ENCODE measurements around the gene EEIG1. TPM values are rescaled to one million over a fixed set of nuclear protein-coding genes. Genes with fewer than 3 reads are reported as not detected.

EEIG1 gene
- total RNA-seq, 4 donors from 2014 or later = 33.9 to 53.8 (median 50.2) TPM

DNA sequence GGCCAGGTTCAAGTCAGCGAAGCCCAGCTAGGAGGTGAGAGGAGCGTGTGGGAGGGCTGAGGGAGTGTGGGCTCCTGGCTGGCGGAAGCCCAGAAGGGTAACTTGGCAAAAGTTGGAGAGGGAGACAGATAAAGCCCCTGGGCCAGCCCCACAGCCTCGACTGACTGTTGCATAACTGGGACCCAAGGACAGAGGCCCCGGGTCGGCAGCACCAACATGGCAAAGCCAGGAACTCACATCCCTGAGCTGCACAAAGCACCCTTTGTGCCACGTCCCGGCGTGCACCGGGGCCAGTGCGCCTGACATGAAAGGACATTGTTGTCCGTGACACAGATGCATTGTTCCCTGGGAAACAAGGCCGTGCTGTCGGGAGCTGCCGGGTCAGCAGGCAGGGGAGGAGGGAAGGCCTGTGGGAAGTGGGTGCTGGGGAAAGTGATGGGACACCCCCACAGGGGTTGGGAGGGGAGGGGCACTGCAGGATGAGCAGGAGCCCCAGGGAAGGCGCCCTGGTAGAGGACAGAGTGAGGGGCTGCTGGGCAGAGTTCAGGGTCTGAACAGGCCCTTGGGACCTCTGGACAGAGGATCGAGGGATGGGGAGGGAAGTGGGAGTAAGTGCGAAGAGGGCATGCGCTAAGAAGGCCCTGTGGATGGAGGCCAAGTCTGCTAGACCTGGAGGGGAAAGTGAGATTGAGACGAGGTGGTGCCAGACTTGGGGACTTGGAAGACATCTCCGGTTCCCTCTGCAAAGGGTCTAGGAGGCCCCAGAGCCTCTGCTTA lies 30.1 kb downstream of the EEIG1 start:
- Histone ChIP-seq H3K9me3 (no peaks in the 10 kb centered on the region), H3K27ac (peak overlapping the region; percentile 76 to 99 (median 90)), H3K4me1 (peaks cover 0 to 98% (median 65%) of the 10 kb centered on the region in 4 donors), H3K36me3 (peaks cover 0 to 9% (median 0%) of the 10 kb centered on the region in 3 donors), H3K4me3 (peak overlapping the region; percentile 9 to 34 (median 22)), H3K27me3 (no peaks in the 10 kb centered on the region)
- 37 to 40% methylated on average over 19 to 21 of the region's 21 CpGs for WGBS, 2 donors
- peak in 1 of 2 donors; percentile 69 for DNase-seq (ENCODE audit: low spot score in 2 of 2)
- TF ChIP-seq EP300 (IDR thresholded peaks at IDR 0.05) (peak; percentile 69 to 98), POLR2A (IDR thresholded peaks at IDR 0.05) (peak; percentile 32 to 51)
- TF ChIP-seq, protein P1, sequence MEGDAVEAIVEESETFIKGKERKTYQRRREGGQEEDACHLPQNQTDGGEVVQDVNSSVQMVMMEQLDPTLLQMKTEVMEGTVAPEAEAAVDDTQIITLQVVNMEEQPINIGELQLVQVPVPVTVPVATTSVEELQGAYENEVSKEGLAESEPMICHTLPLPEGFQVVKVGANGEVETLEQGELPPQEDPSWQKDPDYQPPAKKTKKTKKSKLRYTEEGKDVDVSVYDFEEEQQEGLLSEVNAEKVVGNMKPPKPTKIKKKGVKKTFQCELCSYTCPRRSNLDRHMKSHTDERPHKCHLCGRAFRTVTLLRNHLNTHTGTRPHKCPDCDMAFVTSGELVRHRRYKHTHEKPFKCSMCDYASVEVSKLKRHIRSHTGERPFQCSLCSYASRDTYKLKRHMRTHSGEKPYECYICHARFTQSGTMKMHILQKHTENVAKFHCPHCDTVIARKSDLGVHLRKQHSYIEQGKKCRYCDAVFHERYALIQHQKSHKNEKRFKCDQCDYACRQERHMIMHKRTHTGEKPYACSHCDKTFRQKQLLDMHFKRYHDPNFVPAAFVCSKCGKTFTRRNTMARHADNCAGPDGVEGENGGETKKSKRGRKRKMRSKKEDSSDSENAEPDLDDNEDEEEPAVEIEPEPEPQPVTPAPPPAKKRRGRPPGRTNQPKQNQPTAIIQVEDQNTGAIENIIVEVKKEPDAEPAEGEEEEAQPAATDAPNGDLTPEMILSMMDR (IDR thresholded peaks at IDR 0.05) = no peak

DNA sequence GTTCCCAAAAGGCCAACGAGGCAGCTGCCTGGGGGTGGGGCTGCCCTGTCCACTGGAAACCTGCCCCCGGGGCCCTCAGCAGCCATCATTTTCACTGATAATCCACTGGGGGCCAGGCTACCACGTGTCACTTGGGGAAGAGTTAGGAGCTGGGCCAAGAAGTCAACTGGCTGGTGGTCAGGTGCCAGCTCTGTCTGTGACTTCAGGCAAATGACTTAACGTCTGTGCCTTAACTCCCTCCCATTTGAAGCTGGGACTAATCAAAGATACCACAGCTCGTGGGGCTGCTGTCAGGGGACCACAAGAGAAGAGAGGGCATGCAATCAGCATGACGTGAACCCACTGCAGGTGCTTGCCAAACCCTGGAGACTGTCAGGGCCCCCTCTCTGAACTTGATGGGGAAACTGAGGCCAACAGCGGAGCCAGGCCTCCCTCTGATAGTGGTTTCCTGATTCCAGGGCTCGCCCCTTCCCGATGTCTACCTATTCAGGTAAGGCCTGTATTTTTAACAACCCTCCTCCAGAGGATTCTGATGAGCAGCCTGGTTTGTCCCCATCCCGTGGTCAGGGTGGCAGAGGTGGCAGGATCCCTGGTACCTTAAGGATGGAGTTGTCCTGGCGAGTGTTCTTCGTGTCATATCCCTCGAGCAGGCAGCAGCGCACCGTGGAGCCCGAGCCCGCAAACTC lies 30.8 kb downstream of the EEIG1 start:
- peaks cover 0 to 16% (median 0%) of the 10 kb centered on the region in 3 donors for H3K36me3 ChIP-seq
- no peak for DNase-seq (ENCODE audit: low spot score in 2 of 2)
- no peaks in the 10 kb centered on the region for H3K27me3 ChIP-seq
- peak overlapping the region; percentile 9 to 34 (median 22) for H3K4me3 ChIP-seq
- H3K4me1 ChIP-seq = peaks cover 0 to 98% (median 58%) of the 10 kb centered on the region in 4 donors
- TF ChIP-seq POLR2A (IDR thresholded peaks at IDR 0.05) = no peak
- TF ChIP-seq EP300 (IDR thresholded peaks at IDR 0.05) = no peak
- TF ChIP-seq, protein P1 (IDR thresholded peaks at IDR 0.05) = no peak
- 40 to 45% methylated on average over 17 of the region's 17 CpGs for WGBS, 2 donors
- H3K9me3 ChIP-seq = no peaks in the 10 kb centered on the region
- peak overlapping the region; percentile 76 to 99 (median 90) for H3K27ac ChIP-seq

DNA sequence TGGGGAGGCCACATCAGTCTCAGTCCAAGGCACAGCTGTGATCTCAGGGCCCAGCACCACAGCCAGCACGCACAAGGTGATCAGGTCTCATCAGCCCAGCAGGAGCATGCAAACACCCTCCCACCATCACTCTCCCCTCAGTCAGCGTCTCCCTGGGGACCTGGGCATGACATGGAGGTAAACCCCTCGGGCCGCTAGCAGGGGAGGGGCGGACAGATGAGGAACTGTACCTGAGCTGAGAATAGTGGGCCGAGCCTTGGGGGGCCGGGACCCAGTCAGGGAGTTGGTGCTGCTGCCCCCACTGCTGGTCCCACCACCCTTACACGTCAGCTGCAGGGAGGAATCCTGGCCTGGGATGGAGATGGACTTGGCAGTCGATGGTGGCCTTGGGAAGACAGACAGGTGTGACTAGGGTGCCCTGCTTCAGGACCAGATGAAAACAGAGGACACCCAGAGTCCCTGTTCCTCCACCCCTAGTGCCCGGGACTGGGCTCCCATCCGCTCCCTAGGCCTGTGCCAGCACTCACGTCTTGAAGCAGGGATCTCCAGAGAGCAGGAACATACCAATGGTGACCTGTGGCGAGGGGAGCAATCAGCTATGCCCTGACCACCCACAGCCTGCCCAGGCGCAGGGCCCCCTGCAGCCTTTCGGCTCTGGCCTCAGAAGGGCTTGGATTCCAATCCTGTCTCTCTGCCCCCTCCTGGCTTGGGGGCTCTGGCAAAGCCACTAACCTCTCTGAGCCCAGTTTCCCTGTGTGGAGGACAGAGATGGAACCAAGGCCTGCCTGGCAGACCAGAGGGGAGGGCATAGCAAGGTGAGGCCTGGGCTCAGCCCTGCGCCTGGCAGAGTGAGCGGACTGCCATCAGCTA lies 32.7 kb downstream of the EEIG1 start:
- no peaks in the 10 kb centered on the region for H3K9me3 ChIP-seq
- peaks cover 0 to 98% (median 48%) of the 10 kb centered on the region in 4 donors for H3K4me1 ChIP-seq
- H3K4me3 ChIP-seq = peak overlapping the region in 2 of 4 donors; percentile 18 to 34
- H3K36me3 ChIP-seq = peaks cover 0 to 34% (median 0%) of the 10 kb centered on the region in 3 donors
- TF ChIP-seq EP300 (IDR thresholded peaks at IDR 0.05) (no peak), POLR2A (IDR thresholded peaks at IDR 0.05) (no peak)
- TF ChIP-seq, protein P1 (IDR thresholded peaks at IDR 0.05) = no peak
- no peaks in the 10 kb centered on the region for H3K27me3 ChIP-seq
- 50 to 64% methylated on average over 13 to 17 of the region's 17 CpGs for WGBS, 2 donors
- no peak for DNase-seq (ENCODE audit: low spot score in 2 of 2)
- peak overlapping the region; percentile 54 to 99 (median 87) for H3K27ac ChIP-seq

DNA sequence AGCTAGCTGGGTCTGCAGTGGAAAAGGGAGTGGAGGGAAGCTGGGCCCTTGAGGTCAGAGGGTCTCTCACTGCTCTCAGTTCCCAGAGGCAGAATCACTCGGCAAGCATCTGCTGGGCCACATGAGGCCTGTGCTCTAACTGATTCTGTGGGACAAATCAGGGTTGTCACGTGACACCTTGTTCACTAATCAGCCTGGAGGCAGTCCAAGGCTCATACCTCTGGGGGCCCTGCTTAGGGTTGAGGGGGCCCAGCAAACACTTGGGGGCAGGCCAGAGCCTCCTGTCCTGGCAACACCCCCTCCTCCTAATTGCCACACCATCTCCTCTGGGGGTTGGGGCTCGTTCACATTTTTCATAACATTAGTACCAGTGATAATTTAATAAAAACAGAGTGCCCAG lies 34.1 kb downstream of the EEIG1 start:
- Histone ChIP-seq H3K4me3 (no peak overlapping the region), H3K9me3 (no peaks in the 10 kb centered on the region), H3K4me1 (peaks cover 0 to 97% (median 40%) of the 10 kb centered on the region in 4 donors), H3K27me3 (no peaks in the 10 kb centered on the region), H3K27ac (peak overlapping the region; percentile 56 to 99 (median 78)), H3K36me3 (peaks cover 0 to 46% (median 6%) of the 10 kb centered on the region in 3 donors)
- DNase-seq (ENCODE audit: low spot score in 2 of 2) = no peak
- 28 to 35% methylated on average over 3 of the region's 3 CpGs for WGBS, 2 donors
- TF ChIP-seq POLR2A (IDR thresholded peaks at IDR 0.05) (no peak), EP300 (IDR thresholded peaks at IDR 0.05) (no peak)

DNA sequence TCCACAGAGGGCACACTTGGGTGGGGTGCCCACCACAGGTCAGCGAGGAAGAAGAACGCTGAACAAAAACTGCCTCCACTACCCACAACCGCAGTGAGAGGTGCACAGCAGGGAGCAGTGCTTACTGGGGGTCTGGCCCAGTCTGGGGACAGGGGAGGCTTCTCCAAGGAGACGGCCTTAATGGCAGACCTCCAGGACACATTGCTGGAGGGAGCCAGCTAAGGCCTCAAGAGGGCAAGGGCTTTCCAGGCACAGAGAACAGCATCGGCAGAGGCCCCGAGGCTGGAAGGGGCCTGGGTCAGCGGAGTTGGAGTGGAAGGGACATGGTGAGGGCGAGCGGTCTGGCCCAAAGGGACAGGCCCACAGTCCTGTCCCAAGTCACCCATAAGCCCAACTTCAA lies 34.8 kb downstream of the EEIG1 start:
- Histone ChIP-seq H3K27me3 (no peaks in the 10 kb centered on the region), H3K9me3 (no peaks in the 10 kb centered on the region), H3K4me1 (peaks cover 0 to 97% (median 33%) of the 10 kb centered on the region in 4 donors), H3K36me3 (peaks cover 0 to 46% (median 6%) of the 10 kb centered on the region in 3 donors), H3K4me3 (no peak overlapping the region), H3K27ac (peak overlapping the region; percentile 56 to 99 (median 78))
- no peak for DNase-seq (ENCODE audit: low spot score in 2 of 2)
- WGBS, 2 donors = 50 to 66% methylated on average over 8 to 9 of the region's 9 CpGs
- TF ChIP-seq, protein P1 (IDR thresholded peaks at IDR 0.05) = no peak
- TF ChIP-seq POLR2A (IDR thresholded peaks at IDR 0.05) = no peak

All from tibial nerve (tissue), 4 donors.